H1 (cell line): ENCODE measurements around the gene WDR54. TPM values are rescaled to one million over a fixed set of nuclear protein-coding genes. Genes with fewer than 3 reads are reported as not detected.
A peak's percentile ranks its signal among the peaks of the same experiment; 100 is the strongest.

Experiments
- CTCF ChIA-PET: fragments of 300-600 bp; sonication (Branson Sonifier 250); formaldehyde crosslinking; loops from one replicate; lab custom pipeline; 2021; ENCODE audit not compliant: partially characterized antibody; lab: Charles Lee
- POLR2A ChIA-PET: fragments of 300-600 bp; sonication (Branson Sonifier 250); formaldehyde crosslinking; loops from one replicate; lab custom pipeline; 2021; ENCODE audit warnings: inconsistent platforms; ENCODE audit not compliant: partially characterized antibody; lab: Charles Lee
- DNase-seq, 2 experiments: peaks; one replicate each; pipeline versions ENCODE4 v3.0.0 to v3.0.0-alpha.2; 2010 to 2022; ENCODE audit warnings: low spot score in 2 of 2, low read depth in 1 of 2, mixed read lengths in 1 of 2
- FAIRE-seq: peaks from 2 replicates; lab custom pipeline; 2011; peaks lifted over from hg19 to GRCh38; lab: Jason Lieb, UNC
- H2AFZ ChIP-seq: 2 replicates; pipeline ENCODE4 v1.8.1; 2012; ENCODE audit warnings: low read length, inconsistent platforms
- H2AK5ac ChIP-seq: 2 replicates; pipeline ENCODE4 v1.6.1; 2013; ENCODE audit warnings: low read depth, low read length
- H2BK120ac ChIP-seq: replicated peaks from 2 replicates; pipeline ENCODE3; 2013; ENCODE audit warnings: low read depth, low read length, inconsistent platforms
- H2BK12ac ChIP-seq: 2 replicates; pipeline ENCODE4 v1.6.1; 2013; ENCODE audit warnings: low read depth, low read length
- H2BK15ac ChIP-seq: 2 replicates; pipeline ENCODE4 v1.6.1; 2013; ENCODE audit warnings: low read length
- H2BK20ac ChIP-seq: 2 replicates; pipeline ENCODE4 v1.6.1; 2013; ENCODE audit warnings: low read length
- H2BK5ac ChIP-seq: 2 replicates; pipeline ENCODE4 v1.6.1; 2013; ENCODE audit warnings: low read depth, low read length
- H3K14ac ChIP-seq: 2 replicates; pipeline ENCODE4 v1.6.1; 2013; ENCODE audit warnings: inconsistent platforms; ENCODE audit not compliant: insufficient read length
- H3K18ac ChIP-seq: 2 replicates; pipeline ENCODE4 v1.6.1; 2013; ENCODE audit warnings: low read length; ENCODE audit errors: extremely low read depth
- H3K23ac ChIP-seq: 2 replicates; pipeline ENCODE4 v1.6.1; 2013; ENCODE audit warnings: inconsistent platforms; ENCODE audit not compliant: insufficient read length
- H3K23me2 ChIP-seq: 2 replicates; pipeline ENCODE4 v1.6.1; 2013; ENCODE audit warnings: low read depth, low read length
- H3K27ac ChIP-seq: 2 replicates; pipeline ENCODE4 v1.6.1; 2011; ENCODE audit warnings: low read depth, low read length, inconsistent platforms
- H3K27me3 ChIP-seq, 4 experiments: replicated peaks in 1 of 4; 1 replicate in 1 of 4; 2 replicates in 3 of 4; pipeline versions ENCODE4 v1.6.1 to v1.8.1; 2011 to 2013; ENCODE audit warnings: low read length in 3 of 4, mild to moderate bottlenecking in 3 of 4, inconsistent platforms in 2 of 4, mixed read lengths in 2 of 4, moderate library complexity in 1 of 4; ENCODE audit not compliant: control insufficient read depth in 3 of 4, insufficient read depth in 3 of 4; ENCODE audit errors: extremely low read depth in 1 of 4
- H3K36me3 ChIP-seq, 4 experiments: 2 replicates each; pipeline versions ENCODE4 v1.6.1 to v1.8.1; 2011 to 2013; ENCODE audit warnings: mild to moderate bottlenecking in 4 of 4, low read length in 3 of 4, moderate library complexity in 2 of 4, control low read depth in 1 of 4, inconsistent platforms in 1 of 4; ENCODE audit not compliant: insufficient read depth in 4 of 4, control insufficient read depth in 2 of 4
- H3K4ac ChIP-seq: replicated peaks from 2 replicates; pipeline ENCODE3; 2013; ENCODE audit warnings: low read length, low read depth, mixed read lengths, inconsistent platforms; ENCODE audit not compliant: insufficient read length
- H3K4me1 ChIP-seq, 4 experiments: replicated peaks in 1 of 4; 1 replicate in 1 of 4; 2 replicates in 3 of 4; pipeline versions ENCODE4 v1.6.1 to v1.8.1; 2011 to 2013; ENCODE audit warnings: low read length in 3 of 4, inconsistent platforms in 2 of 4, mixed read lengths in 1 of 4; ENCODE audit not compliant: insufficient read depth in 4 of 4, control insufficient read depth in 3 of 4
- H3K4me2 ChIP-seq, 2 experiments: 2 replicates each; pipeline versions ENCODE4 v1.6.1 to v1.8.1; 2011 to 2013; ENCODE audit warnings: low read depth in 2 of 2, low read length in 2 of 2, control low read depth in 1 of 2, inconsistent platforms in 1 of 2, mild to moderate bottlenecking in 1 of 2; ENCODE audit not compliant: insufficient read depth in 1 of 2
- H3K4me3 ChIP-seq, 4 experiments: fragments of 200-600, 300-600 bp in 1 of 4; sonication (generic), shearing (Covaris generic), sonication (Bioruptor Twin) in 1 of 4; 2 replicates each; pipeline versions ENCODE4 v1.5.1 to v1.8.1; 2011 to 2016; ENCODE audit warnings: low read length in 4 of 4, low read depth in 3 of 4, control low read depth in 2 of 4, inconsistent platforms in 2 of 4, mild to moderate bottlenecking in 2 of 4, mixed read lengths in 1 of 4, moderate library complexity in 1 of 4; ENCODE audit not compliant: insufficient read depth in 2 of 4; ENCODE audit errors: extremely low read depth in 1 of 4
- H3K56ac ChIP-seq: replicated peaks from 2 replicates; pipeline ENCODE3; 2013; ENCODE audit warnings: low read depth, mild to moderate bottlenecking, mixed read lengths, low read length, inconsistent platforms; ENCODE audit not compliant: insufficient read length
- H3K79me1 ChIP-seq: 2 replicates; pipeline ENCODE4 v1.6.1; 2013; ENCODE audit warnings: low read depth, low read length, control low read depth
- H3K79me2 ChIP-seq, 2 experiments: 2 replicates each; pipeline versions ENCODE4 v1.6.1 to v1.8.1; 2012 to 2013; ENCODE audit warnings: low read length in 2 of 2, mild to moderate bottlenecking in 2 of 2, inconsistent platforms in 1 of 2; ENCODE audit not compliant: insufficient read depth in 2 of 2, control insufficient read depth in 1 of 2
- H3K9ac ChIP-seq, 4 experiments: replicated peaks in 1 of 4; 1 replicate in 1 of 4; 2 replicates in 3 of 4; pipeline versions ENCODE4 v1.6.1 to v1.8.1; 2011 to 2013; ENCODE audit warnings: low read depth in 3 of 4, low read length in 3 of 4, control low read depth in 2 of 4, mild to moderate bottlenecking in 2 of 4, moderate library complexity in 2 of 4, inconsistent platforms in 1 of 4; ENCODE audit errors: extremely low read depth in 1 of 4
- H3K9me3 ChIP-seq, 2 experiments: 2 replicates each; pipeline versions ENCODE4 v1.6.1 to v1.8.1; 2012 to 2013; ENCODE audit warnings: mild to moderate bottlenecking in 2 of 2, moderate library complexity in 2 of 2, control low read depth in 1 of 2, inconsistent platforms in 1 of 2, low read depth in 1 of 2, low read length in 1 of 2, mixed read lengths in 1 of 2; ENCODE audit not compliant: insufficient read depth in 2 of 2
- H4K20me1 ChIP-seq, 2 experiments: replicated peaks in 1 of 2; 2 replicates each; pipeline versions ENCODE3 to v1.8.1; 2011 to 2013; ENCODE audit warnings: inconsistent platforms in 2 of 2, low read length in 2 of 2, mild to moderate bottlenecking in 1 of 2; ENCODE audit not compliant: insufficient read depth in 2 of 2, control insufficient read depth in 1 of 2
- H4K5ac ChIP-seq: 2 replicates; pipeline ENCODE4 v1.6.1; 2013; ENCODE audit warnings: low read length, low read depth, mixed read lengths, inconsistent platforms; ENCODE audit not compliant: insufficient read length
- H4K8ac ChIP-seq: 2 replicates; pipeline ENCODE4 v1.8.0; 2013; ENCODE audit warnings: mild to moderate bottlenecking, moderate library complexity, low read length, inconsistent platforms; ENCODE audit not compliant: insufficient read depth; ENCODE audit errors: extremely low read depth
- H4K91ac ChIP-seq: replicated peaks from 2 replicates; pipeline ENCODE3; 2013; ENCODE audit warnings: low read length, mixed read lengths, inconsistent platforms; ENCODE audit not compliant: insufficient read length
- BACH1 ChIP-seq: IDR thresholded peaks from 2 replicates; pipeline ENCODE4 v1.6.1; 2012; ENCODE audit warnings: low read length, improper control_type of control experiment
- EZH2 ChIP-seq: fragments of 200-600 bp; sonication (generic); IDR thresholded peaks from 2 replicates; pipeline ENCODE4 v1.7.1; 2012; ENCODE audit warnings: low read depth, mild to moderate bottlenecking, moderate library complexity, low read length, inconsistent platforms; ENCODE audit not compliant: severe bottlenecking
- POLR2A ChIP-seq, 2 experiments: IDR thresholded peaks; 1 replicate in 1 of 2; 2 replicates in 1 of 2; pipeline ENCODE4 v1.6.1; 2011; ENCODE audit warnings: low read depth in 2 of 2, low read length in 2 of 2, mild to moderate bottlenecking in 2 of 2; ENCODE audit errors: control extremely low read depth in 1 of 2
- RBBP5 ChIP-seq: IDR thresholded peaks from 2 replicates; pipeline ENCODE4 v1.7.1; 2012; ENCODE audit warnings: low read depth, mild to moderate bottlenecking, inconsistent platforms, low read length, moderate library complexity, borderline replicate concordance
- RFX5 ChIP-seq: IDR thresholded peaks from 2 replicates; pipeline ENCODE4 v1.6.1; 2011; ENCODE audit warnings: low read depth, low read length, improper control_type of control experiment, borderline replicate concordance
- SAP30 ChIP-seq: fragments of 300-600 bp; sonication (generic); IDR thresholded peaks from 2 replicates; pipeline ENCODE4 v1.7.1; 2012; ENCODE audit warnings: low read length, moderate library complexity, mild to moderate bottlenecking, inconsistent platforms; ENCODE audit not compliant: insufficient read depth, insufficient replicate concordance
- SIN3A ChIP-seq, 2 experiments: IDR thresholded peaks in 1 of 2; conservative IDR thresholded peaks in 1 of 2; 2 replicates each; pipeline ENCODE4 v1.6.1; 2011 to 2012; ENCODE audit warnings: low read length in 2 of 2, improper control_type of control experiment in 1 of 2, low read depth in 1 of 2, mild to moderate bottlenecking in 1 of 2
- SIX5 ChIP-seq: IDR thresholded peaks from 2 replicates; pipeline ENCODE4 v1.6.1; 2011; ENCODE audit warnings: mild to moderate bottlenecking, low read depth, low read length
- WGBS, 2 experiments: shearing (Covaris generic) in 1 of 2; methylation state at CpG; one replicate each; pipeline versions ENCODE4 v1.1.6 to v1.1.7; 2013 to 2015; ENCODE audit warnings: low lambda C conversion rate in 2 of 2, mixed read lengths in 2 of 2, inconsistent platforms in 1 of 2, low coverage in 1 of 2, missing lambda C conversion rate in 1 of 2; ENCODE audit not compliant: insufficient replicate concordance in 2 of 2, insufficient coverage in 1 of 2, insufficient read length in 1 of 2; ENCODE audit errors: extremely low coverage in 1 of 2, missing lambda C conversion rate in 1 of 2; 5-methylcytosine and 5-hydroxymethylcytosine counted together
- polyA plus RNA-seq, 7 experiments: library from polyadenylated mRNA; depleted of rRNA in 3 of 7; stranded (reverse) in 5 of 7; unstranded in 2 of 7; fragments of >200 nt in 5 of 7; fragments of 200-250 nt in 2 of 7; gene quantifications; 1 replicate in 5 of 7; 2 replicates in 1 of 7; 4 replicates in 1 of 7; pipeline versions ENCODE4 v1.2.1 to v1.2.3, GENCODE V29; 2011 to 2013; ENCODE audit warnings: missing spikeins in 2 of 7, mixed read lengths in 2 of 7
- total RNA-seq: library from RNA; stranded (reverse); fragmentation: NEBNext Ultra II Directional; extraction: Animal tissue kit (Norgen Biotek cat#: 25700); gene quantifications from 2 replicates; pipeline ENCODE4 v1.2.1, GENCODE V29; 2021
- TF ChIP-seq, protein P1 (sequence below): IDR thresholded peaks from 2 replicates; pipeline ENCODE4 v1.6.1; 2011; ENCODE audit warnings: low read length, improper control_type of control experiment
- TF ChIP-seq, protein P2 (sequence below): IDR thresholded peaks from 2 replicates; pipeline ENCODE4 v1.6.1; 2012; ENCODE audit warnings: inconsistent platforms

The WDR54 gene
- total and polyA plus RNA-seq, 2 of the 8 experiments (the other 6 are each of a cell fraction or from before 2014, with no cell fraction given), result 41.6 to 125 TPM

DNA sequence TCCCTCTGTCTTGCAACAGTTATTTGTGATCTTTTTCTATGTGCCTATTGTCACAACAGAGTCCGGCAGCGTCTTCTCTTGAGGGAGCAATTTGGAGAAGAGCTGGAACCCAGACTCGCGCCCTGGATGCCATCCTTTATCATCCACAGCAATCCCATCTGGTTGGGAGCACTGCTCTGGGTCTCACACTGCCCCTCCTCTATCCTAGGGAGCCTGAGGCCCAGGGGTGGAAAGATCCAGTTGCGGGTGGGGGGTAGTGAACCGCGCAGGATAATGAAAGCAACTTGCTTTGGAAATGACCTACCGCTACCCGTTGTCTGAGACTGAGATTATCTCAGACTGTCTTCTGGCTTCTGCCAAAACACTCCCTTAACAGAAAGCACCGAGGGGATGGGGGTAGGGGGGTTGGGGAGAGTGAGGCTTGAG, 37.4 kb downstream of the WDR54 start:
- Histone ChIP-seq H3K23ac (no peak overlapping the region), H2BK15ac (0 out of 2 replicates have a peak overlapping the region, but pooled peaks have one; percentile 5), H2BK20ac (no peak overlapping the region), H4K20me1 (no peaks in the 10 kb centered on the region), H3K14ac (no peak overlapping the region), H3K27me3 (no peaks in the 10 kb centered on the region), H3K56ac (no peak overlapping the region), H4K5ac (no peak overlapping the region), H3K23me2 (peaks cover 16% of the 10 kb centered on the region; the same call in 1 of the 2 replicates), H3K18ac (no peak overlapping the region), H3K4me3 (peak overlapping the region; percentile 79 to 99 (median 98)), H3K4ac (no peak overlapping the region), H3K79me1 (no peaks in the 10 kb centered on the region; the same call in 1 of the 2 replicates), H2BK5ac (no peak overlapping the region), H3K4me2 (peak overlapping the region; percentile 86 to 91), H4K91ac (peak overlapping the region; percentile 93), H3K79me2 (peaks cover 0 to 9% of the 10 kb centered on the region in 2 experiments; a peak in 1 of 4 replicates), H4K8ac (no peak overlapping the region), H3K9me3 (no peaks in the 10 kb centered on the region), H2AK5ac (0 out of 2 replicates have a peak overlapping the region, but pooled peaks have one; percentile 1), H2BK12ac (peak overlapping the region; percentile 82; the same call in 1 of the 2 replicates), H3K4me1 (peaks cover 0 to 10% (median 2%) of the 10 kb centered on the region in 4 experiments; a peak in 5 of 7 replicates), H3K27ac (peak overlapping the region; percentile 73; the same call in 1 of the 2 replicates), H2BK120ac (no peak overlapping the region), H2AFZ (no peak overlapping the region), H3K9ac (peak overlapping the region; percentile 81 to 98 (median 92)), H3K36me3 (peaks cover 0 to 12% (median 2%) of the 10 kb centered on the region in 4 experiments; a peak in 4 of 8 replicates)
- ChIA-PET POLR2A (interaction anchor here (0.6 to 10.5 kb wide), 18 partner anchors 8 to 376 kb away, joined by 3 to 89 read pairs (median 4); partner anchors contain the start of genes C2orf81, CCDC142, MRPL53 and PCGF1), CTCF (interaction anchor here (1.3 to 10.5 kb wide), 6 partner anchors 15 to 129 kb away, joined by 4 to 86 read pairs (median 18); partner anchors contain the start of genes CCDC142, MRPL53 and TTC31)
- DNase-seq, result no peak
- 21% methylated on average over 10 of the region's 10 CpGs; no CpG with 5 or more reads in 1 of the 2 experiments for WGBS, 2 experiments
- FAIRE-seq, result no peak
- TF ChIP-seq, protein P1, sequence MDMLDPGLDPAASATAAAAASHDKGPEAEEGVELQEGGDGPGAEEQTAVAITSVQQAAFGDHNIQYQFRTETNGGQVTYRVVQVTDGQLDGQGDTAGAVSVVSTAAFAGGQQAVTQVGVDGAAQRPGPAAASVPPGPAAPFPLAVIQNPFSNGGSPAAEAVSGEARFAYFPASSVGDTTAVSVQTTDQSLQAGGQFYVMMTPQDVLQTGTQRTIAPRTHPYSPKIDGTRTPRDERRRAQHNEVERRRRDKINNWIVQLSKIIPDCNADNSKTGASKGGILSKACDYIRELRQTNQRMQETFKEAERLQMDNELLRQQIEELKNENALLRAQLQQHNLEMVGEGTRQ, result no peak
- TF ChIP-seq SAP30 (no peak), SIN3A (conservative IDR thresholded peaks at IDR 0.05 in 1 of 2, IDR thresholded peaks at IDR 0.05 in 1 of 2; ENCODE audit: low read depth in 1 of 2, low read length in 2 of 2) (no peak), RFX5 (no peak), POLR2A (IDR thresholded peaks at IDR 0.05; ENCODE audit: control extremely low read depth in 1 of 2, low read depth in 2 of 2, low read length in 2 of 2) (no peak; a peak in 1 of 3 replicates), RBBP5 (no peak), EZH2 (no peak), BACH1 (no peak), SIX5 (no peak)
- TF ChIP-seq, protein P2, sequence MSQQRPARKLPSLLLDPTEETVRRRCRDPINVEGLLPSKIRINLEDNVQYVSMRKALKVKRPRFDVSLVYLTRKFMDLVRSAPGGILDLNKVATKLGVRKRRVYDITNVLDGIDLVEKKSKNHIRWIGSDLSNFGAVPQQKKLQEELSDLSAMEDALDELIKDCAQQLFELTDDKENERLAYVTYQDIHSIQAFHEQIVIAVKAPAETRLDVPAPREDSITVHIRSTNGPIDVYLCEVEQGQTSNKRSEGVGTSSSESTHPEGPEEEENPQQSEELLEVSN, result no peak
